Activated CD8-positive, alpha-beta memory T cell treated with anti-CD3 and anti-CD28 coated beads, Interleukin-2, amount 50 U/mL, for 4 hours (primary cell): Measurements from ENCODE around the gene AUTS2.

ENCODE experiments used
- DNase-seq: peaks from one replicate; pipeline ENCODE4 v3.0.0-alpha.2; 2020

Gene AUTS2

GRCh38 chr7:69799990-69800389 lies 201.7 kb downstream of the AUTS2 start:
- DNase-seq = no peak

GRCh38 chr7:69800495-69800894 lies 202.2 kb downstream of the AUTS2 start:
- no peak for DNase-seq

- DNase-seq = no peak
Measured at GRCh38 chr7:69801729-69802682, 203.7 kb downstream of the AUTS2 start.

GRCh38 chr7:69803699-69804516 lies 205.6 kb downstream of the AUTS2 start:
- DNase-seq = no peak

GRCh38 chr7:69804962-69805361 lies 206.7 kb downstream of the AUTS2 start:
- no peak for DNase-seq

GRCh38 chr7:69808391-69808790 lies 210.1 kb downstream of the AUTS2 start:
- DNase-seq = no peak

GRCh38 chr7:69811476-69812308 lies 213.4 kb downstream of the AUTS2 start:
- DNase-seq = no peak

- no peak for DNase-seq
Measured at GRCh38 chr7:69812756-69813155, 214.5 kb downstream of the AUTS2 start.

GRCh38 chr7:69813637-69814240 lies 215.5 kb downstream of the AUTS2 start:
- DNase-seq = no peak

- no peak for DNase-seq
Measured at GRCh38 chr7:69814421-69814962, 216.2 kb downstream of the AUTS2 start.

- DNase-seq = no peak
Measured at GRCh38 chr7:69816501-69816900, 218.2 kb downstream of the AUTS2 start.

GRCh38 chr7:69817121-69817520 lies 218.8 kb downstream of the AUTS2 start:
- DNase-seq = no peak

- DNase-seq = no peak
Measured at GRCh38 chr7:69817841-69818635, 219.8 kb downstream of the AUTS2 start.

- DNase-seq = no peak
Measured at GRCh38 chr7:69818636-69819332, 220.5 kb downstream of the AUTS2 start.

GRCh38 chr7:69819333-69819705 lies 221.0 kb downstream of the AUTS2 start:
- no peak for DNase-seq

- DNase-seq = no peak
Measured at GRCh38 chr7:69820479-69821192, 222.4 kb downstream of the AUTS2 start.

GRCh38 chr7:69822386-69822785 lies 224.1 kb downstream of the AUTS2 start:
- DNase-seq = no peak

GRCh38 chr7:69823151-69823744 lies 225.0 kb downstream of the AUTS2 start:
- DNase-seq = no peak

- no peak for DNase-seq
Measured at GRCh38 chr7:69825113-69825972, 227.1 kb downstream of the AUTS2 start.
